T-cell (primary cell): ENCODE data around the gene NELL1. TPM values are rescaled to one million over a fixed set of nuclear protein-coding genes. Genes with fewer than 3 reads are reported as not detected.

Source experiments
- ATAC-seq, 4 experiments: fragments of 200-7000 bp in 3 of 4; fragments of 150-1000 bp in 1 of 4; cut with Tn5 transposase; replicated peaks in 1 of 4; 1 replicate in 3 of 4; 2 replicates in 1 of 4; pipeline ENCODE4 v1.10.0; 2021; ENCODE audit warnings: moderate library complexity in 3 of 4, mild to moderate bottlenecking in 2 of 4, moderate number of reproducible peaks in 1 of 4
- CTCF ChIA-PET, 2 donors: fragments of 300-600 bp; sonication (Branson Sonifier 250); formaldehyde crosslinking; loops; one replicate each; lab custom pipeline; 2022; ENCODE audit warnings: antibody characterized with exemption in 2 of 2; lab: Charles Lee
- POLR2A ChIA-PET, 2 donors: fragments of 300-600 bp; sonication (Branson Sonifier 250); formaldehyde crosslinking; loops; one replicate each; lab custom pipeline; 2022; ENCODE audit warnings: antibody characterized with exemption in 2 of 2; lab: Charles Lee
- DNase-seq, 35 experiments: peaks; one replicate each; pipeline versions ENCODE4 v3.0.0 to v3.0.0-alpha.2; 2013 to 2023
- H3K27ac ChIP-seq: one replicate; pipeline ENCODE4 v1.5.1; 2013; ENCODE audit warnings: low read length
- H3K27me3 ChIP-seq, 2 experiments: replicated peaks in 1 of 2; 1 replicate in 1 of 2; 2 replicates in 1 of 2; pipeline versions ENCODE4 v1.6.1 to v1.7.0; 2013; ENCODE audit warnings: low read length in 1 of 2, mixed read lengths in 1 of 2; ENCODE audit not compliant: control insufficient read depth in 2 of 2, insufficient read depth in 2 of 2; ENCODE audit errors: extremely low read depth in 1 of 2
- H3K36me3 ChIP-seq, 2 donors: 1 replicate in 1 of 2; 2 replicates in 1 of 2; pipeline versions ENCODE4 v1.6.1 to v1.7.0; 2013; ENCODE audit warnings: low read length in 1 of 2; ENCODE audit not compliant: control insufficient read depth in 2 of 2, insufficient read depth in 1 of 2; ENCODE audit errors: extremely low read depth in 1 of 2
- H3K4me1 ChIP-seq, 2 experiments: 1 replicate in 1 of 2; 2 replicates in 1 of 2; pipeline versions ENCODE4 v1.6.1 to v1.7.0; 2013; ENCODE audit warnings: low read length in 2 of 2, mixed read lengths in 1 of 2; ENCODE audit not compliant: insufficient read depth in 2 of 2, control insufficient read depth in 1 of 2; ENCODE audit errors: extremely low read depth in 1 of 2
- H3K4me3 ChIP-seq, 2 donors: 1 replicate in 1 of 2; 2 replicates in 1 of 2; pipeline versions ENCODE4 v1.5.1 to v1.7.0; 2013; ENCODE audit warnings: mild to moderate bottlenecking in 2 of 2, low read length in 1 of 2, moderate library complexity in 1 of 2; ENCODE audit not compliant: control insufficient read depth in 1 of 2; ENCODE audit errors: extremely low read depth in 1 of 2
- H3K9me3 ChIP-seq: 2 replicates; pipeline ENCODE4 v1.7.0; 2013
- H3K27ac Mint-ChIP-seq, 2 donors: one replicate each; pipeline ENCODE4 v1.8.0; 2020 to 2021; ENCODE audit warnings: mild to moderate bottlenecking in 2 of 2, mixed read lengths in 2 of 2
- H3K27me3 Mint-ChIP-seq, 2 donors: one replicate each; pipeline ENCODE4 v1.8.0; 2021 to 2022; ENCODE audit warnings: mixed read lengths in 2 of 2
- H3K36me3 Mint-ChIP-seq: one replicate; pipeline ENCODE4 v1.8.0; 2021; ENCODE audit warnings: mixed read lengths
- H3K4me1 Mint-ChIP-seq, 3 donors: one replicate each; pipeline ENCODE4 v1.8.0; 2020 to 2022; ENCODE audit warnings: mixed read lengths in 3 of 3, mild to moderate bottlenecking in 1 of 3
- H3K4me3 Mint-ChIP-seq, 3 donors: one replicate each; pipeline ENCODE4 v1.8.0; 2020 to 2022; ENCODE audit warnings: mild to moderate bottlenecking in 3 of 3, mixed read lengths in 3 of 3, moderate library complexity in 3 of 3
- H3K9me3 Mint-ChIP-seq, 3 donors: one replicate each; pipeline ENCODE4 v1.8.0; 2020 to 2022; ENCODE audit warnings: mixed read lengths in 3 of 3
- WGBS: methylation state at CpG from one replicate; pipeline ENCODE4 v1.1.5; 2013; ENCODE audit warnings: missing lambda C conversion rate; ENCODE audit not compliant: insufficient coverage; 5-methylcytosine and 5-hydroxymethylcytosine counted together
- total RNA-seq, 35 experiments: library from RNA in 6 of 35; stranded (reverse) in 6 of 35; fragments of 120-200 nt in 1 of 35; gene quantifications; one replicate each; pipeline versions ENCODE4 v1.2.1 to v1.2.4 and lab custom pipeline; 2013 to 2026

The NELL1 gene
- total RNA-seq, 5 donors from 2014 or later (not counting 1 experiment from before 2014, with no cell fraction given), result not detected

GRCh38 chr11:20712912-20713311 is 43.5 kb downstream of the NELL1 start:
- Mint-ChIP-seq H3K9me3 (peaks cover 6 to 20% (median 10%) of the 10 kb centered on the region in 3 donors), H3K4me3 (no peak overlapping the region)
- WGBS, result 91% methylated on average over 3 of the region's 3 CpGs

DNA sequence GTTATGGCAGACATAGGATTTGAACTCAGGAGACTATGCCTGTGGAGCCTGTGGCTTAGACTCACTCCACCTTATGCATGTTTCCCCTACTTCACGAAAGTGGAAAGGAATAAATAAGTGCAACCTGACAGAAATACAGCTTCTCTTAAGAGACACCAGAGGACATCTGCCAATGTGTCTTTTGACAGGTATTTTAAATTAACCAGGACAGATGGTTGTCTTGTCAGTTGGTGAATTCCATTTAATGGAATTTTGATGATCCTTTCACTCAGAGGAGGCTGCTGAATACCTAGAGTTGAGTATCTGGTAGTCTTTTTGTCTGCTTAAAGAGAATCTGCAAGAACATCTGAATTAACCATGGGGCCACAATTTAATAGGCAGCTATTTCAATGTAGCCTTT is 46.1 kb downstream of the NELL1 start:
- ChIA-PET CTCF (no interaction called here), POLR2A (no interaction called here)
- H3K9me3 Mint-ChIP-seq, result peaks cover 0 to 9% (median 6%) of the 10 kb centered on the region in 3 donors

More at GRCh38 chr11:20712912-20713311, 43.5 kb downstream of the NELL1 start:
- DNase-seq (no peak), ATAC-seq (no peak)
- Mint-ChIP-seq H3K27ac (no peak overlapping the region), H3K4me1 (no peaks in the 10 kb centered on the region), H3K36me3 (no peaks in the 10 kb centered on the region), H3K27me3 (no peaks in the 10 kb centered on the region)
- Histone ChIP-seq H3K9me3 (no peaks in the 10 kb centered on the region), H3K4me1 (no peaks in the 10 kb centered on the region), H3K27me3 (no peaks in the 10 kb centered on the region), H3K36me3 (no peaks in the 10 kb centered on the region), H3K4me3 (no peak overlapping the region), H3K27ac (no peak overlapping the region)
- ChIA-PET POLR2A (no interaction called here), CTCF (no interaction called here)

DNA sequence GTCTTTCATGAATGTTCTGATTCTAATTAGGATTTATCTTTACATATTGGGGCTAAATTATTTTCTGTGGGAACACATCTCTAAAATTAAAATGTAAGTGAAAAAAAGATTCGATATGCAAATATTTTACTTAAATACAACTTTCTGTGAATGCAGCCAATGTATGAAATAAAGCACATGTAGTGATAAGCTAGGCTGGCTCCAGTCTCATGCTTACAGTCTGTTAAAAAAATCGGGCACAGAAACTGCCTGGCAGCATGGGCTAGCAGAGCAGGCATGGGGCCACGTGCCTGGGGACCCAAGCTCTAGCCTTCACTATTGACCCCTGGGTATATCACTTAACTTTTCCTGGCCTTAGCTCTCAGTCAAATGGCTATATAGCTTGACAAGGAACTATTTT is 46.5 kb downstream of the NELL1 start:
- ATAC-seq, result no peak
- Mint-ChIP-seq H3K36me3 (no peaks in the 10 kb centered on the region), H3K4me1 (no peaks in the 10 kb centered on the region), H3K27ac (no peak overlapping the region), H3K4me3 (no peak overlapping the region), H3K9me3 (peaks cover 0 to 6% (median 6%) of the 10 kb centered on the region in 3 donors), H3K27me3 (no peaks in the 10 kb centered on the region)
- Histone ChIP-seq H3K9me3 (no peaks in the 10 kb centered on the region), H3K4me1 (no peaks in the 10 kb centered on the region), H3K27ac (no peak overlapping the region), H3K27me3 (no peaks in the 10 kb centered on the region), H3K4me3 (no peak overlapping the region), H3K36me3 (no peaks in the 10 kb centered on the region)
- ChIA-PET POLR2A (no interaction called here), CTCF (no interaction called here)
- DNase-seq, result no peak
- WGBS, result 65% methylated on average over 2 of the region's 3 CpGs

More for the DNA sequence above, 46.1 kb downstream of the NELL1 start:
- no peaks in the 10 kb centered on the region for H3K4me1 Mint-ChIP-seq
- H3K4me3 Mint-ChIP-seq, result no peak overlapping the region
- DNase-seq (no peak), ATAC-seq (no peak)
- no peaks in the 10 kb centered on the region for H3K4me1 ChIP-seq
- H3K27me3 Mint-ChIP-seq, result no peaks in the 10 kb centered on the region
- no peak overlapping the region for H3K27ac ChIP-seq
- WGBS, result no CpG with 5 or more reads among the region's 1 CpG
- no peaks in the 10 kb centered on the region for H3K36me3 ChIP-seq
- H3K27me3 ChIP-seq, result no peaks in the 10 kb centered on the region
- no peaks in the 10 kb centered on the region for H3K36me3 Mint-ChIP-seq
- no peaks in the 10 kb centered on the region for H3K9me3 ChIP-seq
- H3K27ac Mint-ChIP-seq, result no peak overlapping the region
- H3K4me3 ChIP-seq, result no peak overlapping the region

- Histone ChIP-seq H3K27me3 (no peaks in the 10 kb centered on the region), H3K4me3 (no peak overlapping the region), H3K4me1 (no peaks in the 10 kb centered on the region), H3K9me3 (no peaks in the 10 kb centered on the region), H3K36me3 (no peaks in the 10 kb centered on the region), H3K27ac (no peak overlapping the region)
- H3K9me3 Mint-ChIP-seq, result peaks cover 0 to 18% (median 8%) of the 10 kb centered on the region in 3 donors
- ChIA-PET POLR2A (no interaction called here), CTCF (no interaction called here)
- WGBS, result no CpG with 5 or more reads among the region's 2 CpGs
- ATAC-seq (no peak), DNase-seq (no peak)
- H3K27ac Mint-ChIP-seq, result no peak overlapping the region
- H3K36me3 Mint-ChIP-seq, result no peaks in the 10 kb centered on the region
- no peaks in the 10 kb centered on the region for H3K4me1 Mint-ChIP-seq
- no peaks in the 10 kb centered on the region for H3K27me3 Mint-ChIP-seq
- no peak overlapping the region for H3K4me3 Mint-ChIP-seq
Measured at GRCh38 chr11:20719821-20720220, 50.4 kb downstream of the NELL1 start.

GRCh38 chr11:20723366-20723765 is 54.0 kb downstream of the NELL1 start:
- H3K4me3 Mint-ChIP-seq, result no peak overlapping the region
- Histone ChIP-seq H3K27me3 (no peaks in the 10 kb centered on the region), H3K4me1 (no peaks in the 10 kb centered on the region), H3K9me3 (no peaks in the 10 kb centered on the region), H3K4me3 (no peak overlapping the region), H3K27ac (no peak overlapping the region), H3K36me3 (no peaks in the 10 kb centered on the region)
- WGBS, result no CpG with 5 or more reads among the region's 1 CpG
- no peaks in the 10 kb centered on the region for H3K4me1 Mint-ChIP-seq
- ChIA-PET POLR2A (no interaction called here), CTCF (no interaction called here)
- H3K27me3 Mint-ChIP-seq, result no peaks in the 10 kb centered on the region
- H3K27ac Mint-ChIP-seq, result no peak overlapping the region
- DNase-seq (no peak), ATAC-seq (no peak)
- H3K36me3 Mint-ChIP-seq, result no peaks in the 10 kb centered on the region
- peaks cover 8 to 19% (median 13%) of the 10 kb centered on the region in 3 donors for H3K9me3 Mint-ChIP-seq

DNA sequence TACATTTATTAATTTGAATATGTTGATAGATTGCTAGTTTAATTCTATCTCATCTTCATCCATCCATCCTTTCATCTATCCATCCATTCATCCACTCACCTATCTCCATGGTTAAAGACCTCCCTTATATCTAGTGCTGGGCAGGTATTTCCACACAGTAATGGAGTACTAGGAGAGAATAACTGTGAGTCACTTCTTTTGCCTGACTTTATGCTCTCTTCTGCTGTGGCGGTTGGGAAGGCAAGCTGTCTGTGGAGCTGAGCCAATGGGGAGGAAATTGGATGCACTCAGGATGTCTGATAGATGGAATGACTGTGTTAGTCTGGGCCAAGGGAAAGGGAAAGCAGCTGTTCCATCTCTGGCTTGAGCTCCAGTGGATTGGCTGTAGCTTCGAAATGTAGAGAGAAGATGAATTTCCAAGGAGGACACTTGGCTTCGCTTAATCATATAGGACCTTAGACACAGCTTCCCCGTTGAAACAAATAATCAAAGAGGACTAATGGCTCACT is 60.3 kb downstream of the NELL1 start:
- Histone ChIP-seq H3K4me1 (no peaks in the 10 kb centered on the region), H3K9me3 (no peaks in the 10 kb centered on the region), H3K36me3 (no peaks in the 10 kb centered on the region), H3K27ac (no peak overlapping the region), H3K27me3 (no peaks in the 10 kb centered on the region), H3K4me3 (no peak overlapping the region)
- Mint-ChIP-seq H3K9me3 (peaks cover 8 to 18% (median 10%) of the 10 kb centered on the region in 3 donors), H3K36me3 (no peaks in the 10 kb centered on the region), H3K4me3 (no peak overlapping the region), H3K27me3 (no peaks in the 10 kb centered on the region), H3K27ac (no peak overlapping the region), H3K4me1 (no peaks in the 10 kb centered on the region)
- ChIA-PET CTCF (no interaction called here), POLR2A (no interaction called here)
- WGBS, result 82% methylated on average over 3 of the region's 4 CpGs
- DNase-seq, result no peak
- ATAC-seq, result no peak
